ENCODE measurements around the gene PRSS37. TPM values are rescaled to one million over a fixed set of nuclear protein-coding genes. Genes with fewer than 3 reads are reported as not detected.

The PRSS37 gene
- total RNA-seq, 1 experiment from 2014 or later = not detected

DNA sequence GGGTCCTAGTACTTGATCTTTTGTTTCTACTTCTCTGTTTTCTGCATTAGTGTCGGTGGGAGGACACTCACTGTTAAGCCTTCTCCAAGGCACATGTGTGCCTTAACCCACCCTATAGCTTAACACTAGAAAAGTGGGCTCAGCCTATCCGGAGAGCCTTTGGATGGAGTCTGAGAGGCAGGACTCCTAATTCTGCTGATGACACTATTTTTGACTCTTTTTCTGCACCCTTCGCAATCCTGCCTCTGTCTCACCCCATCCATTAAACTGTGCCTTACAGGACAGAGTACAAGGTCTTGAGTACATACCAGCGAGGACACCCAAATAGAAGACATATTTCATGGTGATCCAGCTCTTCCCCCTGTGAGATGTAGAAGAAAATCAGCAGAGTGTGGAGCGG, 577 bp downstream of the PRSS37 start:
- POLR2A ChIA-PET (ENCODE audit: low non-redundant PET) = no interaction called here
- intact Hi-C loops (cut with micrococcal nuclease; ENCODE audit: unreplicated experiment) = no loop called here
- no peak for DNase-seq (ENCODE audit: low spot score)
- no TSS peak for BruUV-seq (replicated peaks)
- Histone ChIP-seq H3K27ac (ENCODE audit: low read depth, low read length, poor library complexity, severe bottlenecking) (no peak overlapping the region), H3K4me3 (ENCODE audit: low read depth, low read length, poor library complexity, severe bottlenecking) (no peak overlapping the region), H3K9me3 (ENCODE audit: low read depth, low read length, poor library complexity, severe bottlenecking) (no peaks in the 10 kb centered on the region), H3K27me3 (replicated peaks; ENCODE audit: insufficient read depth, low read depth, low read length, poor library complexity) (no peaks in the 10 kb centered on the region), H3K36me3 (ENCODE audit: insufficient read depth, low read length, poor library complexity, severe bottlenecking) (no peaks in the 10 kb centered on the region), H3K4me1 (ENCODE audit: insufficient read depth, low read length, poor library complexity, severe bottlenecking) (no peaks in the 10 kb centered on the region)
- TF ChIP-seq, protein P1, sequence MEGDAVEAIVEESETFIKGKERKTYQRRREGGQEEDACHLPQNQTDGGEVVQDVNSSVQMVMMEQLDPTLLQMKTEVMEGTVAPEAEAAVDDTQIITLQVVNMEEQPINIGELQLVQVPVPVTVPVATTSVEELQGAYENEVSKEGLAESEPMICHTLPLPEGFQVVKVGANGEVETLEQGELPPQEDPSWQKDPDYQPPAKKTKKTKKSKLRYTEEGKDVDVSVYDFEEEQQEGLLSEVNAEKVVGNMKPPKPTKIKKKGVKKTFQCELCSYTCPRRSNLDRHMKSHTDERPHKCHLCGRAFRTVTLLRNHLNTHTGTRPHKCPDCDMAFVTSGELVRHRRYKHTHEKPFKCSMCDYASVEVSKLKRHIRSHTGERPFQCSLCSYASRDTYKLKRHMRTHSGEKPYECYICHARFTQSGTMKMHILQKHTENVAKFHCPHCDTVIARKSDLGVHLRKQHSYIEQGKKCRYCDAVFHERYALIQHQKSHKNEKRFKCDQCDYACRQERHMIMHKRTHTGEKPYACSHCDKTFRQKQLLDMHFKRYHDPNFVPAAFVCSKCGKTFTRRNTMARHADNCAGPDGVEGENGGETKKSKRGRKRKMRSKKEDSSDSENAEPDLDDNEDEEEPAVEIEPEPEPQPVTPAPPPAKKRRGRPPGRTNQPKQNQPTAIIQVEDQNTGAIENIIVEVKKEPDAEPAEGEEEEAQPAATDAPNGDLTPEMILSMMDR (conservative IDR thresholded peaks at IDR 0.05; ENCODE audit: low read depth, low read length) = no peak
- no peak for TF ChIP-seq EZH2 (IDR thresholded peaks at IDR 0.05; ENCODE audit: borderline replicate concordance, low read depth, low read length, poor library complexity, severe bottlenecking)
- CTCF ChIA-PET = no interaction called here

DNA sequence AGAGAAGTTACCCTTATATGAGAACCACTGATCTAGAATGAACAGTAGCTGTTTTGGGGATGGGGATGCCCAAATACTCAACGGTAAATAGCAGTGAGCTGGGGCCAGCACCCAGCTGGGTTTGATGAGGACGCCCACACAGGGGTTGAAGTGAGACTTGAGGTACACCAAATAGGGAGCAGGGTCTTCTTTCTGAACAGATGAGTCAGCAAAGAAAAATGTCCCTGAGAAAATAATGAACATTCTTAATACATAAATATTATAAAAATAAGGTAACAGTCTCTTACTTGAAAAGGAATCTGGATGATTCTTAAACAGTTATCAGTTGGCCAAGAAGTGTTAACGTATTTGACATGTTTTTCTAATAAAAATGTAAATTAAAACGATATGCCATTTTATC, 2.0 kb downstream of the PRSS37 start:
- POLR2A ChIA-PET (ENCODE audit: low non-redundant PET) = no interaction called here
- no TSS peak for BruUV-seq (replicated peaks)

DNA sequence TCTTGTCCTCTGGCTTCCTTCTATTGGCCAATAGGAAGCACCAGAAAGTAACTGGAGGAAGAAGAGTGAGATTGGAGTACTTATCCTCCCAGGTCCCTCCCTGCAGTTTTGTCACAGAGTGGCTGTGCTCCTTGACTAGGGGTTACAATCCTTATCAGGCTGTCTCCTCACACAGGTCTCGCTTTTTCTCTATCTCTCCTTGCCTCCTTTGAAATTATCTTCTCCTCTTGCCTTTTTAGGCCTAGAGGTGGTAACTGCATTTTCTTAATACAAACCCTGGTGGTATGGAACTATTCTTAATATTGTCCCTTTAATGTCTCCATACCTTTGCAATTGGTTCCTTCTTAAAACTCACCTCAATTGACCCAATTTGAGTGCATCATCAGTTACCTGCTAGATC, 2.7 kb downstream of the PRSS37 start:
- intact Hi-C loops (cut with micrococcal nuclease; ENCODE audit: unreplicated experiment) = no loop called here
- H3K36me3 ChIP-seq (ENCODE audit: insufficient read depth, low read length, poor library complexity, severe bottlenecking) = no peaks in the 10 kb centered on the region
- ChIA-PET CTCF (no interaction called here), POLR2A (ENCODE audit: low non-redundant PET) (no interaction called here)
- H3K27ac ChIP-seq (ENCODE audit: low read depth, low read length, poor library complexity, severe bottlenecking) = no peak overlapping the region
- no peak for TF ChIP-seq EZH2 (IDR thresholded peaks at IDR 0.05; ENCODE audit: borderline replicate concordance, low read depth, low read length, poor library complexity, severe bottlenecking)
- TF ChIP-seq, protein P1 (conservative IDR thresholded peaks at IDR 0.05; ENCODE audit: low read depth, low read length) = no peak
- H3K4me1 ChIP-seq (ENCODE audit: insufficient read depth, low read length, poor library complexity, severe bottlenecking) = no peaks in the 10 kb centered on the region
- H3K27me3 ChIP-seq (replicated peaks; ENCODE audit: insufficient read depth, low read depth, low read length, poor library complexity) = no peaks in the 10 kb centered on the region
- DNase-seq (ENCODE audit: low spot score) = no peak
- no peak overlapping the region for H3K4me3 ChIP-seq (ENCODE audit: low read depth, low read length, poor library complexity, severe bottlenecking)
- BruUV-seq (replicated peaks) = no TSS peak
- no peaks in the 10 kb centered on the region for H3K9me3 ChIP-seq (ENCODE audit: low read depth, low read length, poor library complexity, severe bottlenecking)

More for the DNA sequence above, 2.0 kb downstream of the PRSS37 start:
- Histone ChIP-seq H3K27ac (ENCODE audit: low read depth, low read length, poor library complexity, severe bottlenecking) (no peak overlapping the region), H3K4me3 (ENCODE audit: low read depth, low read length, poor library complexity, severe bottlenecking) (no peak overlapping the region), H3K4me1 (ENCODE audit: insufficient read depth, low read length, poor library complexity, severe bottlenecking) (no peaks in the 10 kb centered on the region), H3K27me3 (replicated peaks; ENCODE audit: insufficient read depth, low read depth, low read length, poor library complexity) (no peaks in the 10 kb centered on the region), H3K36me3 (ENCODE audit: insufficient read depth, low read length, poor library complexity, severe bottlenecking) (no peaks in the 10 kb centered on the region), H3K9me3 (ENCODE audit: low read depth, low read length, poor library complexity, severe bottlenecking) (no peaks in the 10 kb centered on the region)
- no peak for DNase-seq (ENCODE audit: low spot score)
- CTCF ChIA-PET = no interaction called here
- intact Hi-C loops (cut with micrococcal nuclease; ENCODE audit: unreplicated experiment) = no loop called here
- TF ChIP-seq, protein P1 (conservative IDR thresholded peaks at IDR 0.05; ENCODE audit: low read depth, low read length) = no peak
- no peak for TF ChIP-seq EZH2 (IDR thresholded peaks at IDR 0.05; ENCODE audit: borderline replicate concordance, low read depth, low read length, poor library complexity, severe bottlenecking)
